GM12878 (cell line): ENCODE data around the gene OSBPL10.

Experiments used
- BHLHE40 ChIP-seq, 2 experiments: fragments of 450-650 bp in 1 of 2; IDR thresholded peaks; 2 replicates each; pipeline ENCODE4 v1.6.1; 2011 to 2017; ENCODE audit warnings: low read depth in 2 of 2, borderline replicate concordance in 1 of 2, improper control_type of control experiment in 1 of 2, low read length in 1 of 2, mild to moderate bottlenecking in 1 of 2
- CEBPB ChIP-seq, 2 experiments: fragments of 150-350 bp in 1 of 2; IDR thresholded peaks; 2 replicates each; pipeline ENCODE4 v1.6.1; 2012 to 2014; ENCODE audit warnings: low read depth in 2 of 2, low read length in 2 of 2, borderline replicate concordance in 1 of 2, inconsistent platforms in 1 of 2
- CHD4 ChIP-seq: fragments of 200-600 bp; sonication (generic); IDR thresholded peaks from 2 replicates; pipeline ENCODE4 v1.6.1; 2016; ENCODE audit warnings: mild to moderate bottlenecking
- ESRRA ChIP-seq: IDR thresholded peaks from 2 replicates; pipeline ENCODE4 v1.6.1; 2012; ENCODE audit warnings: mild to moderate bottlenecking, low read length, improper control_type of control experiment
- GATAD2B ChIP-seq: fragments of 450-650 bp; conservative IDR thresholded peaks from 2 replicates; pipeline ENCODE4 v1.6.1; 2017; ENCODE audit warnings: low read depth, mild to moderate bottlenecking, moderate library complexity
- JUND ChIP-seq: IDR thresholded peaks from 2 replicates; pipeline ENCODE4 v1.6.1; 2012; ENCODE audit warnings: low read depth, mild to moderate bottlenecking, low read length, improper control_type of control experiment, moderate library complexity
- MTA3 ChIP-seq: IDR thresholded peaks from 2 replicates; pipeline ENCODE4 v1.6.1; 2012; ENCODE audit warnings: low read length, inconsistent platforms, borderline replicate concordance
- POLR2A ChIP-seq: IDR thresholded peaks from 2 replicates; pipeline ENCODE4 v1.6.1; 2011; ENCODE audit warnings: low read depth, mild to moderate bottlenecking, low read length
- SMARCA5 ChIP-seq: fragments of 450-650 bp; IDR thresholded peaks from 2 replicates; pipeline ENCODE4 v1.6.1; 2017; ENCODE audit warnings: mild to moderate bottlenecking
- USF2 ChIP-seq: IDR thresholded peaks from 2 replicates; pipeline ENCODE4 v1.6.1; 2011; ENCODE audit warnings: low read depth, low read length, improper control_type of control experiment, borderline replicate concordance
- YY1 ChIP-seq: IDR thresholded peaks from 2 replicates; pipeline ENCODE4 v1.6.1; 2011; ENCODE audit warnings: low read depth, mild to moderate bottlenecking, low read length
- ZNF274 ChIP-seq: IDR thresholded peaks from one replicate; pipeline ENCODE4 v1.8.0; 2011; ENCODE audit not compliant: insufficient read length, insufficient read depth

DNA sequence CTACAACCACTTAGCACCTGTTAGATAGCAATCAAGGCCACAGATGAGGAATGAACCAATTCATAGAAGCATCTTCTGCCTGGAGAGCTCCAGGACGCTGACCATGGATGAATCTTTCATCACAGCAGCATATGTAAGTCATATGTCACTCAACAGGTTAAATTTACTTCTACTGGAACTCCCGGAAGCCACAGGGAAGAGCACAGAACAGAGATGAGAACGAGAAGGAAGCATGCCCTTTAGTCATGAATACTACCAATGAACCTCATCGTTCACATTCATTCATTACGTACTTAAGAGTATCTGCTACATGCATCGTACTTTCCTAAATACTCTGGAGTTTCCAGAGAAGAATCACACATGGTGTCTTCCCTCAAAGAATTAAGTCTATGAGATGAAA, 255.5 kb downstream of the OSBPL10 start:
- TF ChIP-seq POLR2A (no peak), MTA3 (no peak), GATAD2B (no peak), SMARCA5 (no peak), CHD4 (no peak), ZNF274 (no peak), ESRRA (no peak), BHLHE40 (IDR thresholded peaks at IDR 0.05; ENCODE audit: borderline replicate concordance in 1 of 2, low read depth in 2 of 2, low read length in 1 of 2) (no peak), JUND (no peak), YY1 (no peak), USF2 (no peak), CEBPB (IDR thresholded peaks at IDR 0.05; ENCODE audit: borderline replicate concordance in 1 of 2, low read depth in 2 of 2, low read length in 2 of 2) (no peak)
